Natural killer cell treated with Interleukin-12 subunit alpha and Interleukin-12 subunit beta and Interleukin-15 and Interleukin-18, amount 100 ng/mL, for 72 hours (primary cell): Measurements from ENCODE around the gene ADARB2. TPM values are rescaled to one million over a fixed set of nuclear protein-coding genes. Genes with fewer than 3 reads are reported as not detected.

Experiments used
- ATAC-seq, 2 donors: fragments of 150-1000 bp; cut with Tn5 transposase in 1 of 2; sonication (Bioruptor Pico), chemical (Tn5 transposase) in 1 of 2; 2 replicates each; pipeline ENCODE4 v1.10.0; 2021
- DNase-seq: peaks from one replicate; pipeline ENCODE4 v3.0.0; 2022; ENCODE audit warnings: low spot score
- H3K27ac Mint-ChIP-seq, 2 donors: 1 replicate in 1 of 2; 2 replicates in 1 of 2; pipeline ENCODE4 v1.8.0; 2022; ENCODE audit warnings: mixed read lengths in 2 of 2, mild to moderate bottlenecking in 1 of 2, moderate library complexity in 1 of 2
- H3K27me3 Mint-ChIP-seq, 2 donors: 1 replicate in 1 of 2; 2 replicates in 1 of 2; pipeline ENCODE4 v1.8.0; 2022; ENCODE audit warnings: mixed read lengths in 2 of 2
- H3K36me3 Mint-ChIP-seq: one replicate; pipeline ENCODE4 v1.8.0; 2022; ENCODE audit warnings: mixed read lengths
- H3K4me1 Mint-ChIP-seq, 2 donors: 1 replicate in 1 of 2; 2 replicates in 1 of 2; pipeline ENCODE4 v1.8.0; 2022; ENCODE audit warnings: low read depth in 2 of 2, mixed read lengths in 2 of 2, mild to moderate bottlenecking in 1 of 2
- H3K4me3 Mint-ChIP-seq: one replicate; pipeline ENCODE4 v1.8.0; 2022; ENCODE audit warnings: mixed read lengths
- H3K9me3 Mint-ChIP-seq: 2 replicates; pipeline ENCODE4 v1.8.0; 2022; ENCODE audit warnings: mixed read lengths
- total RNA-seq, 2 donors: library from RNA; stranded (reverse); gene quantifications; one replicate each; pipeline ENCODE4 v1.2.3, GENCODE V29; 2022

The ADARB2 gene
- total RNA-seq, 2 donors from 2014 or later, result not detected

DNA sequence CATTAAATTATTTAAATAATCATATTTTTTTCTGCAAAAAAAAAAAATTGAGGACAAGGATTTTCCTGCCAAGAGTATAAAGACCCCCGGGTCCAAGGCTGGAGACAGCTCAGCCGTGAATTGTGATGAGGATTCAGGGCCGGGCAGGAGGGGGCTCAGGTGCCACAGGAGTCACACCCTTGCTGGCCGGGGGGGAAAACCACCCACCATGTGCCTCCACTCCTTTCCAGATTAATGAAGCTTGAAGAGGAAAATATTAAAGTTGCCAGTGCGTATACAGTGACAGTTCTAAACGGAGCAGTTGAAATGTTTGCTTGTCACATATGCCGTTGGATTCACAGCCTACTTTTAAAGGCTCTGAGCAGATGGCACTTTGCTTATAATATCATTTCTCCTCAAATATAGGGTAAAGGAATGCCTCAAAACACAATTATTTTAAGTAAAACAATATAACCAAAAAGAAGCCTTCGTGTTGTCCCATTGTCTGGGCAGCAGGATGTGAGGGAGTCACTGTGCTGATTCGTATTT is 49.6 kb downstream of the ADARB2 start:
- ATAC-seq (no peak), DNase-seq (no peak)
- peaks cover 10 to 16% of the 10 kb centered on the region in 2 donors for H3K27me3 Mint-ChIP-seq
- H3K27ac Mint-ChIP-seq, result no peak overlapping the region
- H3K4me1 Mint-ChIP-seq, result no peaks in the 10 kb centered on the region
- no peaks in the 10 kb centered on the region for H3K36me3 Mint-ChIP-seq
- no peaks in the 10 kb centered on the region for H3K9me3 Mint-ChIP-seq
- H3K4me3 Mint-ChIP-seq, result no peak overlapping the region

DNA sequence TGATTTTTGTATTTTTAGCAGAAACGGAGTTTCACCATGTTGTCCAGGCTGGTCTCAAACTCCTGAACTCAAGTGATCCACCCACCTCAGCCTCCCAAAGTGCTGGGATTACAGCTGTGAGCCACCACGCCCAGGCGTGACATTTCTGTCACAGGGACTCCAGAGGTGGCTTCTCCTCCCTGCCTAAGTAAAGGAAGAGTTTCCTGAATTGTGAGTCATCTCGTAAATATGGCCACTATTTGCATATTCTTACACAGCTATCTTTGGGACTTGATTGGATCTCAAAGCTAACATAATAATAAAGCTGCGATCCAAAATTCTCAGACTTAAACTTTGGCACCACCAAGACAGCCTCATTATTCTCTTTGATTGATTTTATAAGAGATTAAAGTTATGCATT is 50.1 kb downstream of the ADARB2 start:
- Mint-ChIP-seq H3K4me1 (no peaks in the 10 kb centered on the region), H3K27ac (no peak overlapping the region), H3K27me3 (peaks cover 10 to 16% of the 10 kb centered on the region in 2 donors), H3K36me3 (no peaks in the 10 kb centered on the region), H3K9me3 (no peaks in the 10 kb centered on the region), H3K4me3 (no peak overlapping the region)
- ATAC-seq (no peak), DNase-seq (no peak)

DNA sequence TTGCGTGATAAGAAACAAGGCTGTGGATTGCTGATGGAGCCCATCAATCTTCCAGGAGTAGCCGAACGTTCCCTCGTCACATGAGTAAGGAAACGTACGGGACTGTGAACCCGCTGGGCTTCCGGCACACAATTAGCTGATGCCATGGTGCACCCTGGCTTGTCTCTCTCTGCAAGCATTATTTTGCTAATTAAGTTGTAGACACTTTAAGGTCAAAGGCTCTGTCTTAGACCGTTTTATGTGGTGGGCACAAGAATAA is 50.9 kb downstream of the ADARB2 start:
- no peak for ATAC-seq
- DNase-seq, result no peak
- Mint-ChIP-seq H3K4me1 (no peaks in the 10 kb centered on the region), H3K36me3 (no peaks in the 10 kb centered on the region), H3K27me3 (peaks cover 5 to 8% of the 10 kb centered on the region in 2 donors), H3K4me3 (no peak overlapping the region), H3K27ac (no peak overlapping the region), H3K9me3 (no peaks in the 10 kb centered on the region)

DNA sequence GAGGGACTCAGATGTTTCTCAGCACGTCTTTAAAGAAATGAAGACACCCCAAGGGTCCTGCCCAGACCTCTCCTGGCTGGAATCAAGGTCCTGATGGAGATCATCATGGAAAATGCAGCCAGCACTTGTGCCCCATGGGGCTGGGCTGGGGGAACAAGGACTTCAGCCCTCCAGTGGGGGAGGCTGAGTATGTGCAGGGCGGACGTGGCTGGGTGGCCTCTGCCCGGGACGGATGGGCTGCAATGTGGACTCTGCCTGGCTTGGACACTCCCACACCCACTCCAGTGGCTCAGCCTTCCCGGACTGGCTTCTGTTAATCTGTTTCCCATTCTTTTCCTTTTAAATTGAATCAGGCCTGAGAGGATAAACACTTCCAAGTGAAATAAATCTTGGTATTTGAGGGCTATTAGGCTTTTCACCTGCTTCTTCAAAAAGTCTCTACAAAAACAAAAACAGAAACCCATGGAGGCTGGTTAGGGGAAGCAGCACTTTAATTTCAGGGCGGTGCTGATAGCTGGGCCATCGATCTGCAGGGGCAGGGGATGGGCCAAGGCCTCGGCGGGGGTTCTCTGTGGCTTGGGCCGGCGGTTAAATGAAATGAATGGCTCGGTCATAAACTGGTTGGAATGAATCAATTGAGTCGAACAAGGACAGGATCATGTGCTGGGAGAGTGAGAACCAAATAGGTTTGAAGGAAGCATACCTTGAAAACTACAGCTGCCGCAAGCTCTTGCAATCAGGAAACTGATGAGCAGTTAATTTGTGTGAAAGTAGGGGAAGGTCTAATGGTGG is 51.4 kb downstream of the ADARB2 start:
- H3K27me3 Mint-ChIP-seq, result peaks cover 4 to 7% of the 10 kb centered on the region in 2 donors
- ATAC-seq (peak in 1 of 2 donors; percentile 40), DNase-seq (no peak)
- no peaks in the 10 kb centered on the region for H3K4me1 Mint-ChIP-seq
- no peak overlapping the region for H3K27ac Mint-ChIP-seq
- no peaks in the 10 kb centered on the region for H3K9me3 Mint-ChIP-seq
- no peak overlapping the region for H3K4me3 Mint-ChIP-seq
- no peaks in the 10 kb centered on the region for H3K36me3 Mint-ChIP-seq

DNA sequence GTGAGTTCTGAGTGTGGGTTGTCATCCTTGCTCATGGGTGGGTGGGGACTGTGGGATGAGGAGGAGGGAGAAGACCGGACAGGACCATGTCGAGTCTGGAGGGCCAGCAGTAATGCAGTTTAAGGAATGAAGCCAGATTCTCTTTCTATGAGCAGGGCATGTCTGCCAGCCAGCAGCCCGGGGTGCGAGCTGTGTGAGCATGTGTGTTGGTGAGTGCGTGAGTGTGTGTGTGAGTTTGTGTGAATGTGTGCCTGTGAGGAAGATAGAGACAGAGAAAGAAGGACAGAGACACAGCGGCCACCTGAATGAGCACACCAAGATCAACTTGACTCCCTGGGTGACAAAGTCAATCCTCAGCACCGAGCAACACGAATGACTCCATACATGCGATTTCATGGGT is 52.3 kb downstream of the ADARB2 start:
- DNase-seq, result no peak
- ATAC-seq, result no peak
- Mint-ChIP-seq H3K4me1 (peaks cover 0 to 3% of the 10 kb centered on the region in 2 donors), H3K27me3 (peaks cover 0 to 6% of the 10 kb centered on the region in 2 donors), H3K4me3 (no peak overlapping the region), H3K27ac (no peak overlapping the region), H3K9me3 (no peaks in the 10 kb centered on the region), H3K36me3 (no peaks in the 10 kb centered on the region)

DNA sequence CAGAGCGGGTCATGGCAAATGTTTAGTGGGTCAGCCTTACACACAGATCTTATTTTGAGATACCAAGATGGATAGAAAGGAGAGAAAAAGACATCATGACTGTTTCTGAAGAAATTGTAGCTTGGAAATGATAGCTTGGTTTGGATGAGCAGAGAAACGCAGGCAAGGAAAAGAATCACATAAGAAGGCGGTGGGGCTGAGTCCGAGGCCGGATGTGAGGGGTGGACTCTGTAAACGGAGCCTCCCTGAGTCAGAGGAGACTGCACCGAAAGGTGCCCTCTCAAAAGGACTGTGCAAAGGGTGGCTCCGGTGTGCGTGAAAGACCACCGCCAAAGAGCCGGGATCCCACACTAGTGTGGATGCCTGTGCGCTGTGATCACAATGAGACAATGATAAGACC is 53.7 kb downstream of the ADARB2 start:
- no peak overlapping the region for H3K27ac Mint-ChIP-seq
- no peaks in the 10 kb centered on the region for H3K27me3 Mint-ChIP-seq
- no peak for ATAC-seq
- peaks cover 0 to 6% of the 10 kb centered on the region in 2 donors for H3K4me1 Mint-ChIP-seq
- no peak overlapping the region for H3K4me3 Mint-ChIP-seq
- DNase-seq, result no peak
- no peaks in the 10 kb centered on the region for H3K9me3 Mint-ChIP-seq
- H3K36me3 Mint-ChIP-seq, result no peaks in the 10 kb centered on the region

DNA sequence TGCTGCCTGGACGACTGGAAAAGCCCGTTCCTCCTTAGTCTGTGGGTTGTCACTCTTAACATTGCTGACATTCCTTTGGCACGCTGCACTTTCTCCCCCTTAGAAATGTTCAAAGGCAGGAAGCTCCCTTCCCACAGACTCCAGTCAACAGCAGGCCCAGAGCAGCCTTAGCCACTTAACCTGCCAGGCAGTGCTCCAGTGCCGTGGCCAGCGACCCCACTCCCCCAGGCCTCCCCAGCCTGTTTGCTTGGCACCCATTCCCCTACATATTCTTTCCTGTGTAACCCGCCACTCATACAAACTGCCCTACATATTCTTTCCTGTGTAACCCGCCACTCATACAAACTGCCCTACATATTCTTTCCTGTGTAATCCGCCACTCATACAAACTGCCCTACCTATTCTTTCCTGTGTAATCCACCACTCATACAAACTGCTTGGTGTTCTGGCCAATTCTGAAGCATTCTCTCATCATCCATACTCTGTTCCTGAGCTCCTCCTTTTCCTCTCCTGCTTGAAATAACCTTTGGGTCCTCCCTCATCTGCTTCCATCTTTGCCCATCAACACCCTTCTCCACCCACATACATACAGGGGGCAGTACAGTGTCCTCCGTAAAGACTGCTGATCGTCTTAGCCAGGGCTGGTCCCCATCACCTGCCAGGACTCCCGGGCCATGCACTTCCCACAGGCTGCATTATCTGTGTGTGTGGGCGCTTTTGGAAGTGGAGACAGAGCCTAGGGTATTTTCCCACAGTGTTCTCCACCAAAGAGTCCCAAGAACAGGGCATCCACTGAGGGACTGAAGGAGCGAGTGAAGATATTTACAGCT is 57.3 kb downstream of the ADARB2 start:
- Mint-ChIP-seq H3K27me3 (no peaks in the 10 kb centered on the region), H3K4me3 (no peak overlapping the region), H3K9me3 (no peaks in the 10 kb centered on the region), H3K27ac (no peak overlapping the region), H3K36me3 (no peaks in the 10 kb centered on the region), H3K4me1 (peaks cover 0 to 6% of the 10 kb centered on the region in 2 donors)
- DNase-seq (no peak), ATAC-seq (no peak)

DNA sequence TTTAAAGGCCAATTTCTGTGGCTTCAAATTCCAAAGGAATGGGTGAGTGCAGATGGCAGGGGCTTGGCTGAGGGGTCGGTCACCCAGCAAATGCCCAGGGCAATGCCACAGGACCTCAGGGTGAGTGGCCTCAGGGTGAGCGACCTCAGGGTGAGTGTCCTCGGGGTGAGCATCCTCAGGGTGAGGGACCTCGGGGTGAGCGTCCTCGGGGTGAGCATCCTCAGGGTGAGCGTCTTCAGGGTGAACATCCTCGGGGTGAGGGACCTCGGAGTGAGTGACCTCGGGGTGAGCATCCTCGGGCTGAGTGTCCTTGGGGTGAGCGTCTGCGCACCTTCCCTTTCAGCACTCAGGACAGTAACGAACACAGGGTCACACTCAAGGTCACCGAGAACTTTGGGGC is 59.2 kb downstream of the ADARB2 start:
- H3K4me3 Mint-ChIP-seq, result no peak overlapping the region
- no peaks in the 10 kb centered on the region for H3K27me3 Mint-ChIP-seq
- peaks cover 0 to 10% of the 10 kb centered on the region in 2 donors for H3K4me1 Mint-ChIP-seq
- DNase-seq (no peak), ATAC-seq (no peak)
- no peaks in the 10 kb centered on the region for H3K9me3 Mint-ChIP-seq
- H3K27ac Mint-ChIP-seq, result no peak overlapping the region
- H3K36me3 Mint-ChIP-seq, result no peaks in the 10 kb centered on the region

DNA sequence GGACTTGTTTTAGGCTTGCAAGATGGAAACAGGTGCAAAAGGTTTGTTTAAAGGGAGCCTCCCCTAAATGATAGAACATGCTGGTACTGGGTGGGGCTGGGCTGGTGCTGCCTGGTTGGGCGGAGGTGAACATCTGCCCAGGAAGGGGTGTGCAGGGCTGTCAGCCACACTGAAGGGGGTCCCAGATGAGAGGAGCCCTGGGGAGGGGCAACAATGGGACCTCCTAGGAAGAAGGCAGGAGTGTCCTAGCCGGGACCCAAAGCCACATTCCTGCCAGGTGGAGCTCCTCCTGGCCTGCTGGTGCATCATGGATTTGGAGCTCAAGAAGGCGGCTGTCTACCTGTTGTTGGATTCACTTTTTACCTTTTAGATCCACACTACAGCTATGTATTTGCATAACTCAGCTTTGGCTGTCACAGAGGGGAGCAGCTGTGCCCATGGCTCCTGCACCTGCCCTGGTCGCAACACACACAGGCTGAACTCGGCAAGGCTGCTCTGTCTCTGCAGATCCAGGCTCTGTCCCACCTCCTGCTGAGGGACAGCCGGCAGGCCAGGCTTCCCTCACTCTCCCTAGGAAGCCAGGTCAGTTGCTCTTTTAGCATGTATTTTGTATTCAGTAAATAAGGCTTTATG is 59.9 kb downstream of the ADARB2 start:
- no peaks in the 10 kb centered on the region for H3K9me3 Mint-ChIP-seq

DNA sequence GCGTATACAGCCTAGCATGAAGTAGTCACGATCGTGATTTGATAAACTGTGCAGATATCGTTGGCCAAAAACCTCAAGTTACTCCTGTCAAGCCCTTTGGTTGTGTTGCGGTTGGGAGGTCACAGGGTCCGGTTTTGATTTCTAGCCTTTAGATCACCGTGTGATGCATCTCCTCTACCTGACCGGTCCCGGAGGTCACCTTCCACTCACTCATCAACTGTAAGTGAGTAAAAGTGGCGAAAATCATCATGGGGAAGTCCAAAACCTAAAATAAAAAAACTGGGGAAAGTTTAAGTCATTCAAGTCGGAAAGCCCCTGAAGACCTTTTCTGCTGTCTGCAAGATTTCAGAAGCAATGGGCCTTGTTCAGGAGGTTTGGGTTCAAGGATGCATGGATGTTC is 62.8 kb downstream of the ADARB2 start:
- ATAC-seq (no peak), DNase-seq (no peak)
- Mint-ChIP-seq H3K4me1 (peaks cover 0 to 4% of the 10 kb centered on the region in 2 donors), H3K9me3 (no peaks in the 10 kb centered on the region), H3K36me3 (no peaks in the 10 kb centered on the region), H3K4me3 (no peak overlapping the region), H3K27me3 (no peaks in the 10 kb centered on the region), H3K27ac (no peak overlapping the region)

More for the DNA sequence above, 59.9 kb downstream of the ADARB2 start:
- no peaks in the 10 kb centered on the region for H3K27me3 Mint-ChIP-seq
- no peak overlapping the region for H3K27ac Mint-ChIP-seq
- no peak for DNase-seq
- H3K36me3 Mint-ChIP-seq, result no peaks in the 10 kb centered on the region
- ATAC-seq, result peak in 1 of 2 donors; percentile 40
- peaks cover 0 to 10% of the 10 kb centered on the region in 2 donors for H3K4me1 Mint-ChIP-seq
- H3K4me3 Mint-ChIP-seq, result no peak overlapping the region

DNA sequence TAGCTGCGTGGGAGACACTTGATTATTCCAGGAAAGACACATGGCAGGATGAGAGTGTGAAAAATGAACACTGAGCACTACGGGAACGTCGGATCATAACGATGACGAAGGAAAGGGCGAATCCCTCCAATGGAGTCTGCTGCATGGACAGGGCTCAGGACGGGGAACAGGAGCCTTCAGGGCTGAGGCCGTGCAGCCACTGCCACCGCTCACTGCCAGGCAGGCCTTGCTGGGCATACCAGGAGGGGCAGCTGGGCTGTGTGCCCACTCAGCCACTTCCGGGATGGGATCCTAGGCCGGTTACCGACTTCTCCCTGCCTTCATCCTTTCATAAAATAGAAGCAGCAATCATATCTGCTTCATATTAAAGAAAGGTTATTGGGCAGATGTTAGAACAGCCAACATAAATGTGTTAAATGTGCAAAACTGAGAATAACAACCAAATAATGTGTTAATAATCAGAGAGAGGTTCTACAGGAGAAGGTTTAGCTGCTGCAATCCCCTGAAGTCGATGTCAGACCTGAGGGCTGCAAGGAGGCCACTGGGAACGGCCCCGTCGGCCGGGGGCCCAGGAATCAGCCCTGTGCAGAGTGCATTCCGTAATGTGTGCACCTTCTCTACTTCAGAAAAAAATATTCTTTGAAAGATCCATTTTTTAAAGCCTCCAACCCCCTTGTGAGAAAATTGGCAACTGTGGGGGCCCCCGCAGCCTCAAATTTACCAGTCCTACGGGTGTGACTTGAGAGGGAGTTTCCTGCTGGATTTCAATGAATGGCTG is 63.6 kb downstream of the ADARB2 start:
- Mint-ChIP-seq H3K9me3 (no peaks in the 10 kb centered on the region), H3K27me3 (no peaks in the 10 kb centered on the region), H3K27ac (no peak overlapping the region), H3K4me3 (no peak overlapping the region), H3K36me3 (no peaks in the 10 kb centered on the region), H3K4me1 (peaks cover 0 to 4% of the 10 kb centered on the region in 2 donors)
- ATAC-seq, result no peak
- DNase-seq, result no peak

DNA sequence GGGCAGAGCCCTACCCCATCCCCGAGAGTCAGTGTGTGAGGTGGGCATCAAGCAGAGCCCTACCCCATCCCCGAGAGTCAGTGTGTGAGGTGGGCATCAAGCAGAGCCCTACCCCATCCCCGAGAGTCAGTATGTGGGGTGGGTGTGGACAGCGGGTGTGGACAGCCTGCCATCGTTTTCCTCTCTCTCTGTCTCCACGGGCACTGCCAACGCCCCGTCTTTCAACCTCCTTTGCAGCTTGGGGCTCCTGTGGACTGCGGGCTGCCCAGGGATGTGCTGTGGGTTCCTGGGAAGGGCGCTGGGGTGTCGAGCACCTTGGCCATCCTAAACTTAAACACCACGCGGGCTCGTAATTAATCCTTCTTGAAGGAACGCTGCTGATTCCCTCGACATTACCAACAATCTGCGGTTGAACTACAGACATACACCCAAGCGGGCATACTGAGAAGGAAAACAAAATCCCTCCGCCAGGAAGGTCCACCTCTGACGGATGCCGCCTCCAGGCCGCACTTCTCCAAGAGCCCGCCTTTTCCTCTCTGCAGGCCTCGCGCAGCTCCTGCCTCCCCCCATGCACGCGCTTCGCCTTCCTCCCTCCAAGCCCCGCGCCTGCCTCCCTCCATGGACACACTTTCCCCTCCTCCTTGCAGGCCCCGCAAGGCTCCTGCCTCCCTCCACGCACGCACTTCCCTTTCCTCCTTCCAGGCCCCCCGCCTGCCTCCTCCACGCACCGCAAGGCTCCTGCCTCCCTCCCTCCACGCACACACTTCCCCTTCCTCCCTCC is 65.1 kb downstream of the ADARB2 start:
- Mint-ChIP-seq H3K36me3 (no peaks in the 10 kb centered on the region), H3K4me1 (peaks cover 0 to 4% of the 10 kb centered on the region in 2 donors), H3K9me3 (no peaks in the 10 kb centered on the region), H3K4me3 (no peak overlapping the region), H3K27ac (no peak overlapping the region), H3K27me3 (peaks cover 0 to 4% of the 10 kb centered on the region in 2 donors)
- ATAC-seq (peak in 1 of 2 donors; percentile 13), DNase-seq (no peak)
